ENCODE results near the gene MTRF1L. TPM values are rescaled to one million over a fixed set of nuclear protein-coding genes. Genes with fewer than 3 reads are reported as not detected.

MTRF1L gene
- total RNA-seq, 2 donors from 2014 or later = 28.3 to 36.1 TPM

- ATAC-seq (no peak), DNase-seq (no peak)
- intact Hi-C loops (cut with DNase I) = no loop called here
These were observed 60.1 kb downstream of the MTRF1L start for GRCh38 chr6:152942319-152942869.

- intact Hi-C loops (cut with DNase I) = no loop called here
- no peak for DNase-seq
- ATAC-seq = no peak
These were observed 60.8 kb downstream of the MTRF1L start for GRCh38 chr6:152941746-152942145.

Other genes starting within 250 kb of the MTRF1L start
- 1 to 10 TPM; 2.7 to 3.1 TPM for gene FBXO5, start 19.7 kb downstream of the MTRF1L start, total RNA-seq
- gene RGS17, start 128.6 kb upstream of the MTRF1L start, total RNA-seq = under 1 TPM; 0.18 to 0.37 TPM

All from left cardiac atrium (tissue), 4 donors.